Measurements from ENCODE around the gene PAQR9. TPM values are rescaled to one million over a fixed set of nuclear protein-coding genes. Genes with fewer than 3 reads are reported as not detected.

PAQR9 gene
- total and polyA plus RNA-seq, 2 of the 13 experiments (the other 11 are each of a cell fraction or from before 2014, with no cell fraction given) = 3.7 to 10.3 TPM

- no peak for TF ChIP-seq ZNF577 (CRISPR knock-in tag; IDR thresholded peaks at IDR 0.05; ENCODE audit: borderline replicate concordance, low read depth)
- no peak for TF ChIP-seq SP1 (IDR thresholded peaks at IDR 0.05)
- no peak for TF ChIP-seq SP1 (CRISPR knock-in tag; IDR thresholded peaks at IDR 0.05)
- no peak for TF ChIP-seq ZFP41 (CRISPR knock-in tag; IDR thresholded peaks at IDR 0.05; ENCODE audit: borderline replicate concordance)
- no peak for TF ChIP-seq BCL6 (CRISPR knock-in tag; IDR thresholded peaks at IDR 0.05)
- TF ChIP-seq, protein P1, sequence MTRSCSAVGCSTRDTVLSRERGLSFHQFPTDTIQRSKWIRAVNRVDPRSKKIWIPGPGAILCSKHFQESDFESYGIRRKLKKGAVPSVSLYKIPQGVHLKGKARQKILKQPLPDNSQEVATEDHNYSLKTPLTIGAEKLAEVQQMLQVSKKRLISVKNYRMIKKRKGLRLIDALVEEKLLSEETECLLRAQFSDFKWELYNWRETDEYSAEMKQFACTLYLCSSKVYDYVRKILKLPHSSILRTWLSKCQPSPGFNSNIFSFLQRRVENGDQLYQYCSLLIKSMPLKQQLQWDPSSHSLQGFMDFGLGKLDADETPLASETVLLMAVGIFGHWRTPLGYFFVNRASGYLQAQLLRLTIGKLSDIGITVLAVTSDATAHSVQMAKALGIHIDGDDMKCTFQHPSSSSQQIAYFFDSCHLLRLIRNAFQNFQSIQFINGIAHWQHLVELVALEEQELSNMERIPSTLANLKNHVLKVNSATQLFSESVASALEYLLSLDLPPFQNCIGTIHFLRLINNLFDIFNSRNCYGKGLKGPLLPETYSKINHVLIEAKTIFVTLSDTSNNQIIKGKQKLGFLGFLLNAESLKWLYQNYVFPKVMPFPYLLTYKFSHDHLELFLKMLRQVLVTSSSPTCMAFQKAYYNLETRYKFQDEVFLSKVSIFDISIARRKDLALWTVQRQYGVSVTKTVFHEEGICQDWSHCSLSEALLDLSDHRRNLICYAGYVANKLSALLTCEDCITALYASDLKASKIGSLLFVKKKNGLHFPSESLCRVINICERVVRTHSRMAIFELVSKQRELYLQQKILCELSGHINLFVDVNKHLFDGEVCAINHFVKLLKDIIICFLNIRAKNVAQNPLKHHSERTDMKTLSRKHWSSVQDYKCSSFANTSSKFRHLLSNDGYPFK (CRISPR knock-in tag; IDR thresholded peaks at IDR 0.05; ENCODE audit: borderline replicate concordance) = no peak
- no peak for TF ChIP-seq KLF9 (CRISPR knock-in tag; IDR thresholded peaks at IDR 0.05; ENCODE audit: low read depth)
- no peak for TF ChIP-seq ARID2 (CRISPR knock-in tag; IDR thresholded peaks at IDR 0.05; ENCODE audit: borderline replicate concordance)
- TF ChIP-seq HNRNPK (IDR thresholded peaks at IDR 0.05; ENCODE audit: low read depth, low read length, poor library complexity, severe bottlenecking) = no peak
- TF ChIP-seq TP53 (CRISPR knock-in tag; conservative IDR thresholded peaks at IDR 0.05) = no peak
- no peak for TF ChIP-seq ZNF550 (CRISPR knock-in tag; IDR thresholded peaks at IDR 0.05; ENCODE audit: borderline replicate concordance)
- TF ChIP-seq, protein P2, sequence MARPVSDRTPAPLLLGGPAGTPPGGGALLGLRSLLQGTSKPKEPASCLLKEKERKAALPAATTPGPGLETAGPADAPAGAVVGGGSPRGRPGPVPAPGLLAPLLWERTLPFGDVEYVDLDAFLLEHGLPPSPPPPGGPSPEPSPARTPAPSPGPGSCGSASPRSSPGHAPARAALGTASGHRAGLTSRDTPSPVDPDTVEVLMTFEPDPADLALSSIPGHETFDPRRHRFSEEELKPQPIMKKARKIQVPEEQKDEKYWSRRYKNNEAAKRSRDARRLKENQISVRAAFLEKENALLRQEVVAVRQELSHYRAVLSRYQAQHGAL (CRISPR knock-in tag; IDR thresholded peaks at IDR 0.05; ENCODE audit: not compliant biosample characterization) = no peak
- TF ChIP-seq ZNF326 (CRISPR knock-in tag; IDR thresholded peaks at IDR 0.05; ENCODE audit: borderline replicate concordance) = no peak
- TF ChIP-seq ZNF816 (CRISPR knock-in tag; IDR thresholded peaks at IDR 0.05; ENCODE audit: borderline replicate concordance) = no peak
- TF ChIP-seq ZNF687 (CRISPR knock-in tag; IDR thresholded peaks at IDR 0.05) = peak; percentile 82
- peak; percentile 29; the same call in 1 of the 2 replicates for TF ChIP-seq SOX5 (CRISPR knock-in tag; IDR thresholded peaks at IDR 0.05; ENCODE audit: borderline replicate concordance)
- TF ChIP-seq ZNF329 (CRISPR knock-in tag; IDR thresholded peaks at IDR 0.05; ENCODE audit: low read depth) = no peak
Observed at GRCh38 chr3:142976621-142977398, 13.3 kb upstream of the PAQR9 start (continued).
